HCT116 (cell line): ENCODE results near the gene ALOX15. TPM values are rescaled to one million over a fixed set of nuclear protein-coding genes. Genes with fewer than 3 reads are reported as not detected.

Experiments
- ATAC-seq: fragments of 200-7000 bp; cut with Tn5 transposase; 2 replicates; pipeline ENCODE4 v1.9.1; 2020; ENCODE audit warnings: mild to moderate bottlenecking, moderate library complexity
- BruUV-seq: library from RNA; stranded (reverse); fragments of 400-500 nt; replicated peaks from 2 replicates; lab custom pipeline; 2021; lab: Mats Ljungman, UMichigan
- CTCF ChIA-PET: fragments of 300-600 bp; sonication (Branson Sonifier 250); formaldehyde crosslinking; loops from one replicate; lab custom pipeline; 2021; ENCODE audit warnings: antibody characterized with exemption; lab: Charles Lee
- POLR2A ChIA-PET: fragments of 300-600, 350-600 bp; sonication (Branson Sonifier 250); formaldehyde crosslinking; loops from one replicate; lab custom pipeline; 2021; ENCODE audit warnings: antibody characterized with exemption; lab: Charles Lee
- RAD21 ChIA-PET, 2 experiments: fragments of 300-600 bp; sonication (Branson Sonifier 250); formaldehyde crosslinking; loops; one replicate each; lab custom pipeline; 2023; ENCODE audit warnings: low total read pairs in 2 of 2; ENCODE audit not compliant: uncharacterized antibody in 2 of 2, unreplicated experiment in 2 of 2, low non-redundant PET in 1 of 2; lab: Charles Lee
- DNase-seq: peaks from one replicate; pipeline ENCODE4 v3.0.0-alpha.2; 2010; ENCODE audit warnings: low read depth, low spot score
- H2AFZ ChIP-seq: fragments of 200-600 bp; shearing (Covaris generic), sonication (generic); 2 replicates; pipeline ENCODE4 v1.6.1; 2017; ENCODE audit warnings: low read depth, mixed run types, mixed read lengths, antibody characterized with exemption, low read length; ENCODE audit not compliant: poor library complexity, severe bottlenecking
- H3K27ac ChIP-seq: 2 replicates; pipeline ENCODE4 v1.5.1; 2012; ENCODE audit warnings: low read depth, low read length
- H3K27me3 ChIP-seq: fragments of 200-600 bp; sonication (generic); 2 replicates; pipeline ENCODE4 v1.6.1; 2016; ENCODE audit warnings: mixed run types, low read length, mixed read lengths; ENCODE audit not compliant: insufficient read depth
- H3K36me3 ChIP-seq, 2 experiments: fragments of 200-500 bp in 1 of 2; fragments of 200-600 bp in 1 of 2; sonication (Bioruptor generic) in 1 of 2; sonication (generic) in 1 of 2; 2 replicates each; pipeline versions ENCODE4 v1.5.1 to v1.6.1; 2014 to 2016; ENCODE audit warnings: low read length in 2 of 2, inconsistent platforms in 1 of 2, mixed read lengths in 1 of 2, mixed run types in 1 of 2; ENCODE audit not compliant: insufficient read depth in 2 of 2, control insufficient read depth in 1 of 2
- H3K4me1 ChIP-seq, 2 experiments: fragments of 200-600 bp in 1 of 2; sonication (generic) in 1 of 2; 2 replicates each; pipeline versions ENCODE4 v1.5.1 to v1.6.1; 2012 to 2017; ENCODE audit warnings: low read length in 2 of 2, inconsistent platforms in 1 of 2, mild to moderate bottlenecking in 1 of 2, mixed read lengths in 1 of 2, mixed run types in 1 of 2, moderate library complexity in 1 of 2; ENCODE audit not compliant: insufficient read depth in 2 of 2, control insufficient read depth in 1 of 2
- H3K4me2 ChIP-seq: fragments of 200-600 bp; sonication (generic); 2 replicates; pipeline ENCODE4 v1.6.1; 2017; ENCODE audit warnings: mixed run types, low read length, mixed read lengths
- H3K4me3 ChIP-seq, 2 experiments: fragments of 200-600 bp in 1 of 2; sonication (generic) in 1 of 2; replicated peaks in 1 of 2; 2 replicates each; pipeline ENCODE4 v1.5.1; 2011 to 2016; ENCODE audit warnings: low read length in 2 of 2, control low read depth in 1 of 2, low read depth in 1 of 2, mild to moderate bottlenecking in 1 of 2, mixed read lengths in 1 of 2, mixed run types in 1 of 2
- H3K79me2 ChIP-seq: fragments of 200-600 bp; sonication (generic); 2 replicates; pipeline ENCODE4 v1.6.1; 2017; ENCODE audit warnings: mild to moderate bottlenecking, mixed run types, low read length, moderate library complexity, mixed read lengths; ENCODE audit not compliant: insufficient read depth
- H3K9ac ChIP-seq: fragments of 200-600 bp; sonication (generic); 2 replicates; pipeline ENCODE4 v1.6.1; 2016; ENCODE audit warnings: low read length, mixed read lengths
- H3K9me2 ChIP-seq: fragments of 200-600 bp; sonication (generic), shearing (Covaris generic); 2 replicates; pipeline ENCODE4 v1.6.1; 2017; ENCODE audit warnings: mixed run types, mild to moderate bottlenecking, moderate library complexity; ENCODE audit not compliant: insufficient read depth
- H3K9me3 ChIP-seq, 2 experiments: fragments of 200-500 bp in 1 of 2; fragments of 200-600 bp in 1 of 2; sonication (Bioruptor generic) in 1 of 2; sonication (generic) in 1 of 2; 2 replicates each; pipeline ENCODE4 v1.6.1; 2014 to 2017; ENCODE audit warnings: low read length in 2 of 2, mixed read lengths in 2 of 2, inconsistent platforms in 1 of 2, low read depth in 1 of 2, mild to moderate bottlenecking in 1 of 2, mixed run types in 1 of 2, moderate library complexity in 1 of 2; ENCODE audit not compliant: control insufficient read depth in 1 of 2, insufficient read depth in 1 of 2
- H4K20me1 ChIP-seq: fragments of 200-600 bp; sonication (generic), shearing (Covaris generic); 2 replicates; pipeline ENCODE4 v1.6.1; 2017; ENCODE audit warnings: mixed run types, mild to moderate bottlenecking, moderate library complexity; ENCODE audit not compliant: insufficient read depth
- CEBPB ChIP-seq: IDR thresholded peaks from 2 replicates; pipeline ENCODE4 v1.6.1; 2012; ENCODE audit warnings: low read depth
- ELF1 ChIP-seq: IDR thresholded peaks from 2 replicates; pipeline ENCODE4 v1.6.1; 2012; ENCODE audit warnings: low read depth, borderline replicate concordance
- EZH2 ChIP-seq: fragments of 200-600 bp; sonication (generic); IDR thresholded peaks from 2 replicates; pipeline ENCODE4 v1.6.1; 2017; ENCODE audit warnings: antibody characterized with exemption, mixed run types
- FOSL1 ChIP-seq: IDR thresholded peaks from 2 replicates; pipeline ENCODE4 v1.6.1; 2012; ENCODE audit warnings: low read depth
- JUND ChIP-seq: IDR thresholded peaks from 2 replicates; pipeline ENCODE4 v1.6.1; 2012
- POLR2A ChIP-seq: IDR thresholded peaks from 2 replicates; pipeline ENCODE4 v1.7.0; 2011; ENCODE audit warnings: borderline replicate concordance; ENCODE audit not compliant: insufficient read depth, insufficient read length; ENCODE audit errors: extremely low read depth
- POLR2AphosphoS5 ChIP-seq: IDR thresholded peaks from 2 replicates; pipeline ENCODE4 v1.6.1; 2011; ENCODE audit warnings: mild to moderate bottlenecking, low read depth, low read length, moderate library complexity
- SRF ChIP-seq: IDR thresholded peaks from 2 replicates; pipeline ENCODE4 v1.6.1; 2012; ENCODE audit warnings: low read depth
- TCF7L2 ChIP-seq: IDR thresholded peaks from 2 replicates; pipeline ENCODE4 v1.7.0; 2011; ENCODE audit warnings: borderline replicate concordance, inconsistent platforms; ENCODE audit not compliant: insufficient read depth, insufficient read length; ENCODE audit errors: extremely low read depth
- YY1 ChIP-seq: IDR thresholded peaks from 2 replicates; pipeline ENCODE4 v1.6.1; 2011; ENCODE audit warnings: low read length, low read depth, moderate library complexity, mild to moderate bottlenecking; ENCODE audit not compliant: insufficient replicate concordance; ENCODE audit errors: extremely low read depth
- ZFX ChIP-seq: fragments of 450-650 bp; IDR thresholded peaks from 2 replicates; pipeline ENCODE4 v1.6.1; 2017
- ZNF274 ChIP-seq: fragments of 200-500 bp; sonication (Bioruptor generic); IDR thresholded peaks from 2 replicates; pipeline ENCODE4 v1.6.1; 2014; ENCODE audit warnings: mild to moderate bottlenecking, low read depth, low read length, inconsistent platforms
- intact Hi-C: fragments of 100-400 bp; cut with micrococcal nuclease; formaldehyde crosslinking; loops from 2 replicates; pipeline ENCODE4 v1.10.0; 2022
- total RNA-seq: library from RNA; stranded (reverse); gene quantifications from one replicate; pipeline ENCODE4 v1.2.1, GENCODE V29; 2021; ENCODE audit not compliant: unreplicated experiment
- TF ChIP-seq, protein P1 (sequence below): IDR thresholded peaks from 2 replicates; pipeline ENCODE4 v1.6.1; 2012
- TF ChIP-seq, protein P2 (sequence below): IDR thresholded peaks from 2 replicates; pipeline ENCODE4 v1.6.1; 2012
- TF ChIP-seq, protein P3 (sequence below), 3 experiments: fragments of 200-600 bp in 1 of 3; sonication (generic) in 1 of 3; IDR thresholded peaks in 2 of 3; conservative IDR thresholded peaks in 1 of 3; 2 replicates each; pipeline ENCODE4 v1.5.1; 2012 to 2017; ENCODE audit warnings: low read depth in 2 of 3, low read length in 2 of 3, antibody characterized with exemption in 1 of 3, borderline replicate concordance in 1 of 3, control low read depth in 1 of 3, mild to moderate bottlenecking in 1 of 3, mixed read lengths in 1 of 3, mixed run types in 1 of 3, moderate library complexity in 1 of 3; ENCODE audit not compliant: insufficient read depth in 1 of 3
- TF ChIP-seq, protein P4 (sequence below): IDR thresholded peaks from 2 replicates; pipeline ENCODE4 v1.6.1; 2011; ENCODE audit warnings: mild to moderate bottlenecking, low read length, moderate library complexity; ENCODE audit not compliant: insufficient replicate concordance; ENCODE audit errors: extremely low read depth

Gene ALOX15
- total RNA-seq, 1 experiment from 2014 or later, result 0.57 TPM

DNA sequence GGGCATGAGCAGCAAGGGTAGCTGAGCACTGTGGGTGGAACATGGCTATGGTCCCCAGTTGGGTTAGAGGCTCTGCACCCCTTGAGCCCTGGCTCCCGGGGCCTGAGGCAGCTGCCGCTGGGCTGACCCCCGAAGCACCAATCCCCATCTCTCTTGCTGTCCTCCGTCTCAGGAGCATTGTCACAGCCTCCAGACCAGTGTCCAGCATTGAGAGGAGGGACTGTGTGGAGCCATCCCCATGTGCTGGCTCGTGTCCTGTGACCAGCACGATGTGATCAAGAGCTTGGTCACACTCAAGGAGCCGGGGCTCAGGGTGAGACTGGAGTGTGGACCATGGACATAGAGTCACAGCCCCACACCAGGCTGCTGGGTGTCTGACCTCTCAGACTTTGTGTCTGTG, 54.3 kb downstream of the ALOX15 start:
- no peak overlapping the region for H3K4me3 ChIP-seq
- H2AFZ ChIP-seq, result no peak overlapping the region
- BruUV-seq, result no TSS peak
- H3K27me3 ChIP-seq, result peaks cover 8% of the 10 kb centered on the region; the same call in 1 of the 2 replicates
- no peak overlapping the region for H3K9ac ChIP-seq
- ChIA-PET CTCF (no interaction called here), POLR2A (no interaction called here), RAD21 (no interaction called here)
- no peaks in the 10 kb centered on the region for H3K36me3 ChIP-seq
- no peaks in the 10 kb centered on the region for H4K20me1 ChIP-seq
- no peaks in the 10 kb centered on the region for H3K9me2 ChIP-seq
- peaks cover 8 to 32% of the 10 kb centered on the region in 2 experiments for H3K4me1 ChIP-seq
- no peak overlapping the region for H3K27ac ChIP-seq
- no peak overlapping the region for H3K4me2 ChIP-seq
- no peak for ATAC-seq
- TF ChIP-seq FOSL1 (no peak), ZFX (no peak), ELF1 (no peak), JUND (no peak), POLR2A (no peak), EZH2 (no peak), ZNF274 (no peak), SRF (no peak), YY1 (no peak), POLR2AphosphoS5 (no peak), CEBPB (no peak), TCF7L2 (no peak)
- TF ChIP-seq, protein P1, sequence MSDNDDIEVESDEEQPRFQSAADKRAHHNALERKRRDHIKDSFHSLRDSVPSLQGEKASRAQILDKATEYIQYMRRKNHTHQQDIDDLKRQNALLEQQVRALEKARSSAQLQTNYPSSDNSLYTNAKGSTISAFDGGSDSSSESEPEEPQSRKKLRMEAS, result no peak
- TF ChIP-seq, protein P2, sequence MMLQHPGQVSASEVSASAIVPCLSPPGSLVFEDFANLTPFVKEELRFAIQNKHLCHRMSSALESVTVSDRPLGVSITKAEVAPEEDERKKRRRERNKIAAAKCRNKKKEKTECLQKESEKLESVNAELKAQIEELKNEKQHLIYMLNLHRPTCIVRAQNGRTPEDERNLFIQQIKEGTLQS, result no peak
- TF ChIP-seq, protein P3, sequence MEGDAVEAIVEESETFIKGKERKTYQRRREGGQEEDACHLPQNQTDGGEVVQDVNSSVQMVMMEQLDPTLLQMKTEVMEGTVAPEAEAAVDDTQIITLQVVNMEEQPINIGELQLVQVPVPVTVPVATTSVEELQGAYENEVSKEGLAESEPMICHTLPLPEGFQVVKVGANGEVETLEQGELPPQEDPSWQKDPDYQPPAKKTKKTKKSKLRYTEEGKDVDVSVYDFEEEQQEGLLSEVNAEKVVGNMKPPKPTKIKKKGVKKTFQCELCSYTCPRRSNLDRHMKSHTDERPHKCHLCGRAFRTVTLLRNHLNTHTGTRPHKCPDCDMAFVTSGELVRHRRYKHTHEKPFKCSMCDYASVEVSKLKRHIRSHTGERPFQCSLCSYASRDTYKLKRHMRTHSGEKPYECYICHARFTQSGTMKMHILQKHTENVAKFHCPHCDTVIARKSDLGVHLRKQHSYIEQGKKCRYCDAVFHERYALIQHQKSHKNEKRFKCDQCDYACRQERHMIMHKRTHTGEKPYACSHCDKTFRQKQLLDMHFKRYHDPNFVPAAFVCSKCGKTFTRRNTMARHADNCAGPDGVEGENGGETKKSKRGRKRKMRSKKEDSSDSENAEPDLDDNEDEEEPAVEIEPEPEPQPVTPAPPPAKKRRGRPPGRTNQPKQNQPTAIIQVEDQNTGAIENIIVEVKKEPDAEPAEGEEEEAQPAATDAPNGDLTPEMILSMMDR (IDR thresholded peaks at IDR 0.05 in 2 of 3, conservative IDR thresholded peaks at IDR 0.05 in 1 of 3; ENCODE audit: borderline replicate concordance in 1 of 3, insufficient read depth in 1 of 3, low read depth in 2 of 3, low read length in 2 of 3), result no peak
- TF ChIP-seq, protein P4, sequence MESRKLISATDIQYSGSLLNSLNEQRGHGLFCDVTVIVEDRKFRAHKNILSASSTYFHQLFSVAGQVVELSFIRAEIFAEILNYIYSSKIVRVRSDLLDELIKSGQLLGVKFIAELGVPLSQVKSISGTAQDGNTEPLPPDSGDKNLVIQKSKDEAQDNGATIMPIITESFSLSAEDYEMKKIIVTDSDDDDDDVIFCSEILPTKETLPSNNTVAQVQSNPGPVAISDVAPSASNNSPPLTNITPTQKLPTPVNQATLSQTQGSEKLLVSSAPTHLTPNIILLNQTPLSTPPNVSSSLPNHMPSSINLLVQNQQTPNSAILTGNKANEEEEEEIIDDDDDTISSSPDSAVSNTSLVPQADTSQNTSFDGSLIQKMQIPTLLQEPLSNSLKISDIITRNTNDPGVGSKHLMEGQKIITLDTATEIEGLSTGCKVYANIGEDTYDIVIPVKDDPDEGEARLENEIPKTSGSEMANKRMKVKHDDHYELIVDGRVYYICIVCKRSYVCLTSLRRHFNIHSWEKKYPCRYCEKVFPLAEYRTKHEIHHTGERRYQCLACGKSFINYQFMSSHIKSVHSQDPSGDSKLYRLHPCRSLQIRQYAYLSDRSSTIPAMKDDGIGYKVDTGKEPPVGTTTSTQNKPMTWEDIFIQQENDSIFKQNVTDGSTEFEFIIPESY, result no peak
- H3K9me3 ChIP-seq, result no peaks in the 10 kb centered on the region
- H3K79me2 ChIP-seq, result no peaks in the 10 kb centered on the region
- no peak for DNase-seq
- intact Hi-C loops, result no loop called here
